Measurements from ENCODE around the gene PLCB3. TPM values are rescaled to one million over a fixed set of nuclear protein-coding genes. Genes with fewer than 3 reads are reported as not detected.

The PLCB3 gene
- total RNA-seq, 1 experiment from 2014 or later = 41.2 TPM

DNA sequence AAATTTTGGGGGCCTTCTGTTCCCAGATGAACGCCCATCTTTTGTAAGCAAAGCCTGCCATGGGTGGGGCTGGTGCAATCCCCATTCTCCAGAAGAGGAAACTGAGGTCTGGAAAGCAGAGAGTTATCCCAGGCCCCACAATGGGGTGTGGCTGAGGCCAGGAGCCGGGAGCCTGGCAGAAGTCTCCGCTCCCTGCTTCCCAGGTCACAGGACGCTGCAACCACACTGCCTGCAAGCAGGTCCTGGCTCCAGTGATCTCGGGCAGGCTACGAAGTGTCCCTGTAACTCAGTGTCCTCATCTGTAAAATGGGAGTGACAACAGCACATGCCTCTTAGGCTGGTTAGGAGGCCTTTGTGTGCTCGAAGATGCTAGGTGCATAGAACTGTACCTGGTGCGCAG is 1.7 kb downstream of the PLCB3 start:
- peak overlapping the region; percentile 41; the same call in 1 of the 2 replicates for H3K27ac ChIP-seq (ENCODE audit: low read length)
- TF ChIP-seq, protein P1, sequence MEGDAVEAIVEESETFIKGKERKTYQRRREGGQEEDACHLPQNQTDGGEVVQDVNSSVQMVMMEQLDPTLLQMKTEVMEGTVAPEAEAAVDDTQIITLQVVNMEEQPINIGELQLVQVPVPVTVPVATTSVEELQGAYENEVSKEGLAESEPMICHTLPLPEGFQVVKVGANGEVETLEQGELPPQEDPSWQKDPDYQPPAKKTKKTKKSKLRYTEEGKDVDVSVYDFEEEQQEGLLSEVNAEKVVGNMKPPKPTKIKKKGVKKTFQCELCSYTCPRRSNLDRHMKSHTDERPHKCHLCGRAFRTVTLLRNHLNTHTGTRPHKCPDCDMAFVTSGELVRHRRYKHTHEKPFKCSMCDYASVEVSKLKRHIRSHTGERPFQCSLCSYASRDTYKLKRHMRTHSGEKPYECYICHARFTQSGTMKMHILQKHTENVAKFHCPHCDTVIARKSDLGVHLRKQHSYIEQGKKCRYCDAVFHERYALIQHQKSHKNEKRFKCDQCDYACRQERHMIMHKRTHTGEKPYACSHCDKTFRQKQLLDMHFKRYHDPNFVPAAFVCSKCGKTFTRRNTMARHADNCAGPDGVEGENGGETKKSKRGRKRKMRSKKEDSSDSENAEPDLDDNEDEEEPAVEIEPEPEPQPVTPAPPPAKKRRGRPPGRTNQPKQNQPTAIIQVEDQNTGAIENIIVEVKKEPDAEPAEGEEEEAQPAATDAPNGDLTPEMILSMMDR (IDR thresholded peaks at IDR 0.05) = no peak
- TF ChIP-seq, protein P2, sequence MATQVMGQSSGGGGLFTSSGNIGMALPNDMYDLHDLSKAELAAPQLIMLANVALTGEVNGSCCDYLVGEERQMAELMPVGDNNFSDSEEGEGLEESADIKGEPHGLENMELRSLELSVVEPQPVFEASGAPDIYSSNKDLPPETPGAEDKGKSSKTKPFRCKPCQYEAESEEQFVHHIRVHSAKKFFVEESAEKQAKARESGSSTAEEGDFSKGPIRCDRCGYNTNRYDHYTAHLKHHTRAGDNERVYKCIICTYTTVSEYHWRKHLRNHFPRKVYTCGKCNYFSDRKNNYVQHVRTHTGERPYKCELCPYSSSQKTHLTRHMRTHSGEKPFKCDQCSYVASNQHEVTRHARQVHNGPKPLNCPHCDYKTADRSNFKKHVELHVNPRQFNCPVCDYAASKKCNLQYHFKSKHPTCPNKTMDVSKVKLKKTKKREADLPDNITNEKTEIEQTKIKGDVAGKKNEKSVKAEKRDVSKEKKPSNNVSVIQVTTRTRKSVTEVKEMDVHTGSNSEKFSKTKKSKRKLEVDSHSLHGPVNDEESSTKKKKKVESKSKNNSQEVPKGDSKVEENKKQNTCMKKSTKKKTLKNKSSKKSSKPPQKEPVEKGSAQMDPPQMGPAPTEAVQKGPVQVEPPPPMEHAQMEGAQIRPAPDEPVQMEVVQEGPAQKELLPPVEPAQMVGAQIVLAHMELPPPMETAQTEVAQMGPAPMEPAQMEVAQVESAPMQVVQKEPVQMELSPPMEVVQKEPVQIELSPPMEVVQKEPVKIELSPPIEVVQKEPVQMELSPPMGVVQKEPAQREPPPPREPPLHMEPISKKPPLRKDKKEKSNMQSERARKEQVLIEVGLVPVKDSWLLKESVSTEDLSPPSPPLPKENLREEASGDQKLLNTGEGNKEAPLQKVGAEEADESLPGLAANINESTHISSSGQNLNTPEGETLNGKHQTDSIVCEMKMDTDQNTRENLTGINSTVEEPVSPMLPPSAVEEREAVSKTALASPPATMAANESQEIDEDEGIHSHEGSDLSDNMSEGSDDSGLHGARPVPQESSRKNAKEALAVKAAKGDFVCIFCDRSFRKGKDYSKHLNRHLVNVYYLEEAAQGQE (IDR thresholded peaks at IDR 0.05; ENCODE audit: insufficient read depth in 1 of 2, low read depth in 2 of 2, low read length in 1 of 2) = no peak
- TF ChIP-seq SIN3A (IDR thresholded peaks at IDR 0.05; ENCODE audit: borderline replicate concordance, insufficient read depth, low read depth, low read length) (no peak), POLR2AphosphoS5 (IDR thresholded peaks at IDR 0.05; ENCODE audit: low read depth, low read length) (no peak), TCF7L2 (IDR thresholded peaks at IDR 0.05; ENCODE audit: low read depth, low read length) (no peak)
- H3K4me1 ChIP-seq (ENCODE audit: control insufficient read depth, insufficient read depth, low read length) = peaks cover 37% of the 10 kb centered on the region
- in situ Hi-C loops (cut with HindIII; ENCODE audit: low pct_unique_long_range_greater_than_20kb, low sequenced_read_pairs) (no loop called here), intact Hi-C loops (cut with micrococcal nuclease; ENCODE audit: unreplicated experiment) (no loop called here)
- no peaks in the 10 kb centered on the region for H3K27me3 ChIP-seq (ENCODE audit: control insufficient read depth, insufficient read depth, low read length)
- peak overlapping the region; percentile 84 to 90 for H3K4me3 ChIP-seq (ENCODE audit: low read depth in 2 of 2, low read length in 2 of 2)
- ChIA-PET CTCF (no interaction called here), POLR2A (interaction anchor here (0.6 kb wide), 1 partner anchor 49 kb away, joined by 5 read pairs; no protein-coding TSS in a partner anchor)
- BruUV-seq (replicated peaks) = TSS peak; percentile 83
- H3K9me3 ChIP-seq (ENCODE audit: control insufficient read depth, insufficient read depth, low read depth, low read length) = no peaks in the 10 kb centered on the region
- ATAC-seq (no peak), DNase-seq (ENCODE audit: low read depth, low spot score) (no peak)
- peaks cover 3% of the 10 kb centered on the region; the same call in 1 of the 2 replicates for H3K36me3 ChIP-seq (ENCODE audit: control insufficient read depth, insufficient read depth, low read length)

DNA sequence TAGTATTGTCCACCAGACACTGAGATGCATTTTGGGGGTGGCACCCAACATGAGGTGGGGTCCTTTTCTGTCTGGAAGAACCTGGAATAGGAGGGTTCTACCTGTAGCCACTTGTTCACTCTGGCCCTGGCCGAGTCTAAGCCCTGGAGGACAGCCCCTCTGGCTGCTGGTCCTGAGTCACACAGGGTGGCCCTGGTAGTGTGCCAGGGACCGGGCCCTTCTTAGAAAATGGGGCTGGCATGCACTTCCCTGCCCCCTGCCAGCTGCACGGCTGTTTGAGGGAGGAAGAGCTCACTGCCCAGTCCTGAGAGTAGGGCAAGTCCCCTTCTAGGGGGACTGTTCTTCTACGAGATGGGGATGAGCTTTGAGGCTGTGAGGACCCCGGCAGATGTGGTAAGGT is 2.2 kb downstream of the PLCB3 start:
- CTCF ChIA-PET = no interaction called here
- H3K4me1 ChIP-seq (ENCODE audit: control insufficient read depth, insufficient read depth, low read length) = peaks cover 32% of the 10 kb centered on the region
- intact Hi-C loops (cut with micrococcal nuclease; ENCODE audit: unreplicated experiment) = no loop called here

More for the DNA sequence above, 2.2 kb downstream of the PLCB3 start:
- Histone ChIP-seq H3K4me3 (ENCODE audit: low read depth in 2 of 2, low read length in 2 of 2) (no peak overlapping the region), H3K36me3 (ENCODE audit: control insufficient read depth, insufficient read depth, low read length) (peaks cover 3% of the 10 kb centered on the region; the same call in 1 of the 2 replicates), H3K9me3 (ENCODE audit: control insufficient read depth, insufficient read depth, low read depth, low read length) (no peaks in the 10 kb centered on the region), H3K27ac (ENCODE audit: low read length) (peak overlapping the region; percentile 34; the same call in 1 of the 2 replicates), H3K27me3 (ENCODE audit: control insufficient read depth, insufficient read depth, low read length) (no peaks in the 10 kb centered on the region)
- POLR2A ChIA-PET = no interaction called here
- ATAC-seq (no peak), DNase-seq (ENCODE audit: low read depth, low spot score) (no peak)
- TF ChIP-seq POLR2AphosphoS5 (IDR thresholded peaks at IDR 0.05; ENCODE audit: low read depth, low read length) = no peak
- TF ChIP-seq TCF7L2 (IDR thresholded peaks at IDR 0.05; ENCODE audit: low read depth, low read length) = no peak
- TF ChIP-seq, protein P2 (IDR thresholded peaks at IDR 0.05; ENCODE audit: insufficient read depth in 1 of 2, low read depth in 2 of 2, low read length in 1 of 2) = no peak
- in situ Hi-C loops (cut with HindIII; ENCODE audit: low pct_unique_long_range_greater_than_20kb, low sequenced_read_pairs) = no loop called here
- BruUV-seq (replicated peaks) = no TSS peak

Measured in Panc1 (cell line).